Measurements from ENCODE around the gene ADCY7. TPM values are rescaled to one million over a fixed set of nuclear protein-coding genes. Genes with fewer than 3 reads are reported as not detected.

ADCY7 gene
- total RNA-seq, 6 experiments from 2014 or later = 2.5 to 10.2 (median 6.5) TPM

GRCh38 chr16:50267151-50267631 lies 840 bp downstream of the ADCY7 start:
- ATAC-seq = no peak
- Histone ChIP-seq H3K4me3 (peak overlapping the region in 1 of 3 donors; percentile 12), H3K36me3 (no peaks in the 10 kb centered on the region), H3K27ac (peak overlapping the region in 2 of 3 donors; percentile 22 to 47), H3K27me3 (no peaks in the 10 kb centered on the region), H3K4me1 (no peaks in the 10 kb centered on the region), H3K9me3 (no peaks in the 10 kb centered on the region)
- intact Hi-C loops (cut with DNase I) = no loop called here
- WGBS (ENCODE audit: insufficient coverage, low coverage, low lambda C conversion rate, missing lambda C conversion rate) = 76% methylated on average over 2 of the region's 8 CpGs
- no peak for TF ChIP-seq CTCF (IDR thresholded peaks at IDR 0.05)
- TF ChIP-seq POLR2A (IDR thresholded peaks at IDR 0.05) = no peak
- peak in 1 of 3 donors; percentile 42 for DNase-seq

- peak in 1 of 3 donors; percentile 31 for DNase-seq
- no peak overlapping the region for H3K4me3 ChIP-seq
- H3K9me3 ChIP-seq = no peaks in the 10 kb centered on the region
- H3K36me3 ChIP-seq = no peaks in the 10 kb centered on the region
- no peaks in the 10 kb centered on the region for H3K4me1 ChIP-seq
- intact Hi-C loops (cut with DNase I) = no loop called here
- ATAC-seq = peak in 3 of 4 donors; percentile 13 to 26 (median 20)
- H3K27me3 ChIP-seq = no peaks in the 10 kb centered on the region
- 13% methylated on average over 1 of the region's 3 CpGs for WGBS (ENCODE audit: insufficient coverage, low coverage, low lambda C conversion rate, missing lambda C conversion rate)
- TF ChIP-seq POLR2A (IDR thresholded peaks at IDR 0.05) = no peak
- no peak for TF ChIP-seq CTCF (IDR thresholded peaks at IDR 0.05)
- H3K27ac ChIP-seq = peak overlapping the region in 1 of 3 donors; percentile 47
Measured at GRCh38 chr16:50267651-50268050, 1.3 kb downstream of the ADCY7 start.

- H3K27ac ChIP-seq = no peak overlapping the region
- ATAC-seq = no peak
- H3K27me3 ChIP-seq = no peaks in the 10 kb centered on the region
- intact Hi-C loops (cut with DNase I) = no loop called here
- no peaks in the 10 kb centered on the region for H3K4me1 ChIP-seq
- H3K9me3 ChIP-seq = no peaks in the 10 kb centered on the region
- TF ChIP-seq POLR2A (IDR thresholded peaks at IDR 0.05) (no peak), CTCF (IDR thresholded peaks at IDR 0.05) (no peak)
- 87% methylated on average over 5 of the region's 5 CpGs for WGBS (ENCODE audit: insufficient coverage, low coverage, low lambda C conversion rate, missing lambda C conversion rate)
- no peak for DNase-seq
- H3K4me3 ChIP-seq = no peak overlapping the region
- H3K36me3 ChIP-seq = no peaks in the 10 kb centered on the region
Measured at GRCh38 chr16:50268352-50268751, 2.0 kb downstream of the ADCY7 start.

- TF ChIP-seq CTCF (IDR thresholded peaks at IDR 0.05) (no peak), POLR2A (IDR thresholded peaks at IDR 0.05) (no peak)
- H3K4me3 ChIP-seq = no peak overlapping the region
- no peaks in the 10 kb centered on the region for H3K27me3 ChIP-seq
- intact Hi-C loops (cut with DNase I) = no loop called here
- 94% methylated on average over 6 of the region's 13 CpGs for WGBS (ENCODE audit: insufficient coverage, low coverage, low lambda C conversion rate, missing lambda C conversion rate)
- no peaks in the 10 kb centered on the region for H3K4me1 ChIP-seq
- H3K27ac ChIP-seq = no peak overlapping the region
- no peaks in the 10 kb centered on the region for H3K9me3 ChIP-seq
- H3K36me3 ChIP-seq = no peaks in the 10 kb centered on the region
- no peak for ATAC-seq
- DNase-seq = peak in 1 of 3 donors; percentile 42
Measured at GRCh38 chr16:50269061-50269705, 2.8 kb downstream of the ADCY7 start.

Measured in right lobe of liver (tissue), 6 donors.